Tibial nerve (tissue), 3 donors: ENCODE measurements around the gene ANKRD17.

Source experiments
- POLR2A ChIP-seq, 2 donors: fragments of 450-650 bp; IDR thresholded peaks; one replicate each; pipeline ENCODE4 v1.6.1; 2017; ENCODE audit warnings: antibody characterized with exemption in 2 of 2, mild to moderate bottlenecking in 2 of 2, moderate library complexity in 2 of 2
- TF ChIP-seq, protein P1 (sequence below), 5 experiments: fragments of 200-600 bp in 3 of 5; fragments of 450-650 bp in 2 of 5; sonication (generic) in 3 of 5; IDR thresholded peaks; one replicate each; pipeline ENCODE4 v1.5.1; 2016 to 2019; ENCODE audit warnings: antibody characterized with exemption in 5 of 5, mild to moderate bottlenecking in 3 of 5, moderate library complexity in 2 of 5

DNA sequence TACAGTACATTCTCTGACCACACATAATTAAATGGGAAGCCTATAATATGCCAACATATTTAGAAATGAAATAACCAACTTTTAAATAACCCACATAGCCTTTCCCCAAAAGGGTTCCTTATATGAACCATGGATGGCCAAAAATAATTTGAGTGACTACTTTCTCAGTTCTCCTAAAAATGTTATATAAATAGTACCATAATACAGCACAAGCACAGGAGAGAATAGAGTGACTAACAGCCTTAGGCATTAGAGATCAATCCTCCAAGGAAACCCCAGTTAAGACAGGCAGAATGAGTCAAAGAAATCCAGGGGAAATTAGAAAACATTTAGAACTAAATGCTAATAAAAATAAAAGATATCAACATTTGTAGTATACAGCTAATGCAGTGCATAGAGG, 50.2 kb downstream of the ANKRD17 start:
- TF ChIP-seq, protein P1, sequence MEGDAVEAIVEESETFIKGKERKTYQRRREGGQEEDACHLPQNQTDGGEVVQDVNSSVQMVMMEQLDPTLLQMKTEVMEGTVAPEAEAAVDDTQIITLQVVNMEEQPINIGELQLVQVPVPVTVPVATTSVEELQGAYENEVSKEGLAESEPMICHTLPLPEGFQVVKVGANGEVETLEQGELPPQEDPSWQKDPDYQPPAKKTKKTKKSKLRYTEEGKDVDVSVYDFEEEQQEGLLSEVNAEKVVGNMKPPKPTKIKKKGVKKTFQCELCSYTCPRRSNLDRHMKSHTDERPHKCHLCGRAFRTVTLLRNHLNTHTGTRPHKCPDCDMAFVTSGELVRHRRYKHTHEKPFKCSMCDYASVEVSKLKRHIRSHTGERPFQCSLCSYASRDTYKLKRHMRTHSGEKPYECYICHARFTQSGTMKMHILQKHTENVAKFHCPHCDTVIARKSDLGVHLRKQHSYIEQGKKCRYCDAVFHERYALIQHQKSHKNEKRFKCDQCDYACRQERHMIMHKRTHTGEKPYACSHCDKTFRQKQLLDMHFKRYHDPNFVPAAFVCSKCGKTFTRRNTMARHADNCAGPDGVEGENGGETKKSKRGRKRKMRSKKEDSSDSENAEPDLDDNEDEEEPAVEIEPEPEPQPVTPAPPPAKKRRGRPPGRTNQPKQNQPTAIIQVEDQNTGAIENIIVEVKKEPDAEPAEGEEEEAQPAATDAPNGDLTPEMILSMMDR (IDR thresholded peaks at IDR 0.05), result no peak
- no peak for TF ChIP-seq POLR2A (IDR thresholded peaks at IDR 0.05)
